HFFc6 (cell line): Measurements from ENCODE around the gene SPINDOC. TPM values are rescaled to one million over a fixed set of nuclear protein-coding genes. Genes with fewer than 3 reads are reported as not detected.

Experiments used
- DNase-seq: peaks from one replicate; pipeline ENCODE4 v3.0.0-alpha.2; 2018
- H3K27ac Mint-ChIP-seq: 2 replicates; pipeline ENCODE4 v1.8.0; 2020; ENCODE audit warnings: mild to moderate bottlenecking, mixed read lengths
- H3K27me3 Mint-ChIP-seq: 2 replicates; pipeline ENCODE4 v1.8.0; 2021; ENCODE audit warnings: mild to moderate bottlenecking, moderate library complexity, mixed read lengths; ENCODE audit not compliant: insufficient read depth
- H3K36me3 Mint-ChIP-seq: 2 replicates; pipeline ENCODE4 v1.8.0; 2021; ENCODE audit warnings: low read depth, mixed read lengths
- H3K4me1 Mint-ChIP-seq: 2 replicates; pipeline ENCODE4 v1.8.0; 2020; ENCODE audit warnings: low read depth, mixed read lengths
- H3K4me3 Mint-ChIP-seq: 2 replicates; pipeline ENCODE4 v1.8.0; 2020; ENCODE audit warnings: mild to moderate bottlenecking, moderate library complexity, mixed read lengths
- H3K9me3 Mint-ChIP-seq: 2 replicates; pipeline ENCODE4 v1.8.0; 2020; ENCODE audit warnings: mild to moderate bottlenecking, mixed read lengths
- total RNA-seq, 6 experiments: library from RNA; stranded (reverse); fragmentation: NEBNext Ultra II Directional; extraction: Animal tissue kit (Norgen Biotek cat#: 25700); gene quantifications; 2 replicates in 1 of 6; 3 replicates in 5 of 6; pipeline ENCODE4 v1.2.3, GENCODE V29; 2021
- TF ChIP-seq, protein P1 (sequence below): fragments of 200-600 bp; sonication (generic); IDR thresholded peaks from 2 replicates; pipeline ENCODE4 v1.5.0; 2021; ENCODE audit warnings: antibody characterized with exemption, mild to moderate bottlenecking

SPINDOC gene
- total RNA-seq, 6 experiments from 2014 or later: 24.7 to 31.7 (median 29.5) TPM

GRCh38 chr11:63867511-63867910, 54.3 kb downstream of the SPINDOC start:
- Mint-ChIP-seq H3K27ac (no peak overlapping the region), H3K36me3 (0 out of 2 replicates have a peak, but pooled peaks cover 6% of the 10 kb centered on the region), H3K27me3 (no peaks in the 10 kb centered on the region; the same call in 1 of the 2 replicates), H3K4me1 (peaks cover 55% of the 10 kb centered on the region), H3K4me3 (no peak overlapping the region), H3K9me3 (no peaks in the 10 kb centered on the region)
- TF ChIP-seq, protein P1, sequence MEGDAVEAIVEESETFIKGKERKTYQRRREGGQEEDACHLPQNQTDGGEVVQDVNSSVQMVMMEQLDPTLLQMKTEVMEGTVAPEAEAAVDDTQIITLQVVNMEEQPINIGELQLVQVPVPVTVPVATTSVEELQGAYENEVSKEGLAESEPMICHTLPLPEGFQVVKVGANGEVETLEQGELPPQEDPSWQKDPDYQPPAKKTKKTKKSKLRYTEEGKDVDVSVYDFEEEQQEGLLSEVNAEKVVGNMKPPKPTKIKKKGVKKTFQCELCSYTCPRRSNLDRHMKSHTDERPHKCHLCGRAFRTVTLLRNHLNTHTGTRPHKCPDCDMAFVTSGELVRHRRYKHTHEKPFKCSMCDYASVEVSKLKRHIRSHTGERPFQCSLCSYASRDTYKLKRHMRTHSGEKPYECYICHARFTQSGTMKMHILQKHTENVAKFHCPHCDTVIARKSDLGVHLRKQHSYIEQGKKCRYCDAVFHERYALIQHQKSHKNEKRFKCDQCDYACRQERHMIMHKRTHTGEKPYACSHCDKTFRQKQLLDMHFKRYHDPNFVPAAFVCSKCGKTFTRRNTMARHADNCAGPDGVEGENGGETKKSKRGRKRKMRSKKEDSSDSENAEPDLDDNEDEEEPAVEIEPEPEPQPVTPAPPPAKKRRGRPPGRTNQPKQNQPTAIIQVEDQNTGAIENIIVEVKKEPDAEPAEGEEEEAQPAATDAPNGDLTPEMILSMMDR: no peak
- DNase-seq: no peak

DNA sequence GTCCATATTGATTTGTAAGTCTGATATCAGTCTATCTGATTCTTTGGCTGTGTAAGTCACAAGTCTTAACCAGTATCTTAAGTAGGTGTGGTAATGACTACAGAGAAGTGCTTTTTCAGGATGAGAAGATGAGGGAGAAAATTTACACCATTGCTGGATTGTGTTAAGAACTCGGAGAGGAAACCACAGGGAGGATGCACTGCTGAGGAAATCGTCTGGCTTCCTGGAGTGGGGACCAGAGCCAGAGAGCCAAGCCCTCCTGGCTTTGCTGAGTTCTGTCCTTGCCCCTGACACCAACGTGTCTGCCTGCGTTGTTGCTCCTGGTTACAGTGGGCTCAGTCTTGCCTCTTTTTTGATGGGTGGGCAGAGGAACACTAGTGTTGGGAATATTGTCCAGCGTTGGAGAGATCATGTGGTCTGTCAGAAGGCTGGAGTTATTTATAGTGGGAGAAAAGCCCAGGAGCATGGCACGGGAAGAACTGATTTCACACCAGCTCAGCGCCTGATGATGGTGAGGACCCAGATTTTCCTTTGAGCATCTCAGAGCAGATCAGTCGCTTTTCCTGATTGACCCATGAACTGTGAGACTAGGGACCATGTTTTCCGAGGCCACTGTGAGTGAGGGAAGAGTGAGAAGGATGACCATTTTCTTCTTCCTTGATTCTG, 55.3 kb downstream of the SPINDOC start:
- no peaks in the 10 kb centered on the region for H3K9me3 Mint-ChIP-seq
- TF ChIP-seq, protein P1: no peak
- H3K27ac Mint-ChIP-seq: no peak overlapping the region
- 0 out of 2 replicates have a peak, but pooled peaks cover 6% of the 10 kb centered on the region for H3K36me3 Mint-ChIP-seq
- no peak for DNase-seq
- H3K4me1 Mint-ChIP-seq: peaks cover 59% of the 10 kb centered on the region
- no peaks in the 10 kb centered on the region; the same call in 1 of the 2 replicates for H3K27me3 Mint-ChIP-seq
- H3K4me3 Mint-ChIP-seq: no peak overlapping the region

- Mint-ChIP-seq H3K4me1 (peaks cover 59% of the 10 kb centered on the region), H3K9me3 (no peaks in the 10 kb centered on the region), H3K4me3 (no peak overlapping the region), H3K27ac (no peak overlapping the region; the same call in 1 of the 2 replicates), H3K27me3 (no peaks in the 10 kb centered on the region; the same call in 1 of the 2 replicates), H3K36me3 (peaks cover 6% of the 10 kb centered on the region; the same call in 1 of the 2 replicates)
- TF ChIP-seq, protein P1: no peak
- no peak for DNase-seq
Observed at GRCh38 chr11:63869171-63869591, 55.9 kb downstream of the SPINDOC start.

- DNase-seq: no peak
- Mint-ChIP-seq H3K27me3 (no peaks in the 10 kb centered on the region; the same call in 1 of the 2 replicates), H3K4me3 (no peak overlapping the region), H3K9me3 (no peaks in the 10 kb centered on the region), H3K4me1 (peaks cover 59% of the 10 kb centered on the region), H3K36me3 (peaks cover 6% of the 10 kb centered on the region; the same call in 1 of the 2 replicates), H3K27ac (no peak overlapping the region; the same call in 1 of the 2 replicates)
- TF ChIP-seq, protein P1: no peak
Observed at GRCh38 chr11:63869683-63870082, 56.4 kb downstream of the SPINDOC start.

DNA sequence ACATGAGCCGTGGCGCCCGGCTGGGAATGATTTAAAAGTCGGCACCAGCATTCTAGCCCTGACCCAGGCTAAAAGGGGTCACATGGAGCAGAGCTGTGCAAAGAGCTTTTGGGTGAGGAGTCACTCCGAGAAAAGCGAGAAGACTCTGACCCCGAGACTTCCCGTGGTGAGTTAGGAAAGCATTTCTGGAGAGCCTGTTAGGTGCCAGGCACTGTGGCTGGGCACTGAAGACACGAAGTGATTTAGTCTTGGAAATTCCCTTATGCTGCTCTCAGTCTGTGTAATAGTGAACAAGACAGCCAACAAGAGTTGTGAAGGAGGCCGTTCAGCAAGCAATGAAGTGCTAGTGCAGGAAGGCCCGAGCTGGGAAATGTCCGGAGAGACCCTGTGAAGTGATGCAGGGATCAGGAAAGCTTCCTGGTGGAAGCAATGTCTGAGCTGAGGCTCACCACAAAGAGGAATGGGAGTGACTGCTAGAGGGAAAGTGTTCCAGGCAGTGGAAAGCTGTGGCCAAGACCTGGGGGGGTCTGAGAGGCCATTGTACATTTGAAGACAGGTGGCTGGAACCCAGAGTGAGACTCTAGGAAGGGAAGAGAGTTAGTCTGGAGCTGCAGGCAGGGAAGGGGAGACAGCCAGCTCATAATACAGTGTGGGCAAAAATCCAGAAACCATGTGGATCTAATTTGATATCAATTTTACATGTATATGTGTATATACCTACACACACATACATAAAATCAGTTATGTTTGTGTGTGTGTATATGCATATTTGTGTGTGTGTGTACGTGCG, 57.3 kb downstream of the SPINDOC start:
- DNase-seq: no peak
- TF ChIP-seq, protein P1: no peak
- peak overlapping the region; percentile 41; the same call in 1 of the 2 replicates for H3K4me3 Mint-ChIP-seq
- H3K9me3 Mint-ChIP-seq: no peaks in the 10 kb centered on the region
- H3K4me1 Mint-ChIP-seq: peaks cover 57% of the 10 kb centered on the region
- peaks cover 4% of the 10 kb centered on the region; the same call in 1 of the 2 replicates for H3K36me3 Mint-ChIP-seq
- H3K27ac Mint-ChIP-seq: peak overlapping the region; percentile 67
- no peaks in the 10 kb centered on the region; the same call in 1 of the 2 replicates for H3K27me3 Mint-ChIP-seq
